Endometrial microvascular endothelial cells (primary cell): ENCODE data around the gene LILRB4. TPM values are rescaled to one million over a fixed set of nuclear protein-coding genes. Genes with fewer than 3 reads are reported as not detected.
"Not testable (repeated sequence)": the region's sequence is repeated elsewhere in the genome, so short reads cannot be mapped to it uniquely, and the experiment has no call there.

Experiments
- in situ Hi-C: cut with HindIII; loops from 2 replicates; pipeline ENCODE4 v1.10.0; 2017; ENCODE audit warnings: low sequenced_read_pairs, low pct_unique_long_range_greater_than_20kb; ENCODE audit errors: inconsistent ontology term
- total RNA-seq: library from RNA; depleted of rRNA; stranded (reverse); fragments of >200 nt; gene quantifications from one replicate; pipeline ENCODE4 v1.2.3, GENCODE V29; 2015; ENCODE audit errors: inconsistent ontology term

The LILRB4 gene
- total RNA-seq, 1 donor from 2014 or later: not detected

DNA sequence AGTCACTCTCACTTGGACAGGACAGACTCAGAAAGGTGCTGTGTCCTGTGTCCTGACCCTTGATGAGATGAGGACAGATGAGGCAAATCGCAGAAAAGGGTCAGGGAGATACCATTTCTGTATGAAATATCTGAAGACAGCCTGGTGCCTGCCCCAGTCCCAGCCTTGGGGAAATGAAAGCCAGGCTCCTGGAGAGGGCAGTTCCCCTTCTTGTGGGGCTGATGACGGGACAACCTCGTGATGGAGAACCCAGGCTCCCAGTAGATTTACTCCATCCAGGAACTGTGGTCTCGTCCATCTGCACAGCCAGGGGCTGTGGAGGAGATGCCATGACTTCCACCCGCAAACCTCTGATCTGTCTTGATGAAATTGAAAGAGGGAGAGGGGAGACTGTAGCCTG lies 18.7 kb upstream of the LILRB4 start:
- in situ Hi-C loops: no loop called here

DNA sequence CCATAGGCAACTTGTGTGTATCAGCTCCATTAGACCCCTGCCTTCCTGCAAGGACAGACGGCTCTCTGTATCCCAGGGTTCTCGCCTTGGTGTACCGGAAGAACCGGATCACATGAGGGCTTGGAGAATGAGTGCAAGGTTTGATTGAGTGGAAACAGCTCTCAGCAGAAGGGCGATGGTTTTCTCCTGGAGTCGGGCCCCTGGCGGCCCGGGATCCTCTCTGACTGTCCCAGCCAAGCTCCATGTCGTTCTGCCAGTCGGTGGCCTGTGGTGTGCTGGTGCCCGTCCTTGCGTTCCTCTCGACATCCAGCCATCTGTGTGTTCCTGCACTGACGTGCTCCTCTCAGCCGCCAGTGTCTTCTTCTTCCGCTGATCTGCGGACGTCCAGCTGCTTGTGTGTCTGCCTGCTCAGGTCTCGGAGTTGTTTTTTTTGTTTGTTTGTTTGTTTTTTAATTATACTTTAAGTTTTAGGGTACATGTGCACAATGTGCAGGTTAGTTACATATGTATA lies 16.4 kb upstream of the LILRB4 start:
- in situ Hi-C loops: no loop called here

- in situ Hi-C loops: no loop called here
Observed at GRCh38 chr19:54648129-54648528, 14.7 kb upstream of the LILRB4 start.

DNA sequence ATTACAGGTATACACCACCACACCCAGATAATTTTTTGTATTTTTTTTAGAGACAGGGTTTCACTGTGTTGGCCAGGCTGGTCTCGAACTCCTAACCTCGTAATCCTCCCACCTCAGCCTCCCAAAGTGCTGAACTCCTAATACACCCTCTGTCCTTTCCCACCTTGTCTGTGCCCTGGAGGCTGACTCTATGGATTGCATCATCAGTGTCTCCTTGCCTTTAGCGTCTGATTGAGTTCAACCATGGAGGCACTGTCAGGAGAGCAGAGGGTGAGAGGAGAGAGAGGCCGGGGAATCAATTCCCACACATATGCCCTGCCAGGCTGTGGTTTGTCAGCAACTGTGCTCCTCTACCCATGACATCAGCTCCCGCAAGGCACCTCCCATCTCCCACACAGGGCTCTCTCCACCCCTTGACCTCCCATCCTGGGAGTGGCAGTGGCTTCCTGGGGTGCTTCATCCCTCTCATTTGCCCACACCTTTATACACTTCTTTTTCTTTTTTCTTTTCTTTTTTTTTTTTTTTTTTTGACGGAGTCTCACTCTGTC lies 12.6 kb upstream of the LILRB4 start:
- in situ Hi-C loops: no loop called here

DNA sequence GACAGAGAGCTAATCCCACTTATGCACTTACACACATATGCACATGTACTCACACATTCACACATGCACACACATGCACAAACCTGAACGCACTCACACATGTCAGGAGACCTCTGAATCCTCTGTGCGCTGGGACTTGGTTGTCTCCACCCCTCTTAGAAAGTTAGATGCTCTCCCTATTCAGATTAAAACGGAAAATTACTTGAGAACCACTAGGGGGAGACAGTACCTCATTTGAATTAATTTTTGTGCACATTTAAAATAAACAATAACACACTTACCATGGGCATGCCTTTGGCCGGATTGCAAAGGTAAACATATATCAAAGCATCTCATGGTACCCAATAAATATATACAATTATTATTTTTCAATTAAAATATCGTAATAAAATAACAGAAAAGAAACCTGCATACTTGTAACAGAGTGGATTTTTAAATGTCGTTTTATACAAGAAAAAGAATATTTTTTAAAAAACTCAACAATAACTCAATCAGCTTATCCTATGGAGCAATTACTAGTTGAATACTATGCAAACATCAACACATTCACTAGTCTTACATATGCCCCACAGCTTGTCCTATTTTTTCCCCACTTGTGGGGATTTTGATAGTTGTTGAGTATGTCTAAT lies 9.5 kb upstream of the LILRB4 start:
- in situ Hi-C loops: no loop called here

GRCh38 chr19:54654447-54655321 lies 8.1 kb upstream of the LILRB4 start:
- in situ Hi-C loops: no loop called here

GRCh38 chr19:54659300-54659699 lies 3.5 kb upstream of the LILRB4 start:
- in situ Hi-C loops: no loop called here

- in situ Hi-C loops: no loop called here
Observed at GRCh38 chr19:54660306-54660705, 2.5 kb upstream of the LILRB4 start.

DNA sequence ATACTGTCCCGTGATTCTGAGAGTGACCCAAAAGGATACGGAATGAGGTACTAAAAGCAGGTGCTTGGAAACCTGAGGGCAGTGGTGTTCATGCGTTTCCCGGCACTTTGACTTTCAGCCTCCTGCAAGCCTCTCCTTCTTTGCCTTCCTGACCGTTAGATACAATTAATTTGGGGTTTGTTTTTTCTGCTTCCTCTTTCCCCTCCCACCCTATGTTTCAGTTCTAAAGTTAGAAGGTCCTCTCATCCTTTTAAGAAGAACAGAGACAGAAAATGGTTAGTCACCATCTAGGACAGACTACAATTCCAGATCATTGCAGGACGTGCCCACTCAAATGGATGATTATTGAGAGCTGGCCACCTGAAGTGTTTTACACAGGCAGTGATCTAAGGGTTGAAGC lies 1.8 kb upstream of the LILRB4 start:
- in situ Hi-C loops: no loop called here

- in situ Hi-C loops: no loop called here
Observed at GRCh38 chr19:54661846-54662481, 821 bp upstream of the LILRB4 start.

- in situ Hi-C loops: no loop called here
Observed at GRCh38 chr19:54665530-54665929, 2.7 kb downstream of the LILRB4 start.

DNA sequence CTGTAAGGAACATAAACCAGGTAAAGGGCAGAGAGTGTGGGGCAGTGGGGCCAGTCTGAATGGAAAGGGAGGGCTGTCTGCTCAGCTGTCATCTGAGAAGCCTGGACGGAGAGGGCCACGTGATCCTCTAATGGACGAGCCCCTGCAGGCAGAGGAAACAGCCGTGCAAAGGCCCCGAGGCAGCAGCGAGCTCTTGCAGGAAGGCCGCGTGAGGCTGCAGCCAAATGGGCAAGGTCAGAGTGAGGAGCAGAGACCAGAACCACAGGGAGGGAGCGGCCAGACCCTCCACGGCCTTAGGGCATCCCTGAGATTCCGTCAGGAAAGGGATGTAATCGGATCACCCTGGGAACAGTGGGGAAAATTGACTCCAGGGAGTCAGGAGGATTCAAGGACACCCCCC lies 4.4 kb downstream of the LILRB4 start:
- in situ Hi-C loops: no loop called here

GRCh38 chr19:54668353-54668752 lies 5.6 kb downstream of the LILRB4 start:
- in situ Hi-C loops: no loop called here

DNA sequence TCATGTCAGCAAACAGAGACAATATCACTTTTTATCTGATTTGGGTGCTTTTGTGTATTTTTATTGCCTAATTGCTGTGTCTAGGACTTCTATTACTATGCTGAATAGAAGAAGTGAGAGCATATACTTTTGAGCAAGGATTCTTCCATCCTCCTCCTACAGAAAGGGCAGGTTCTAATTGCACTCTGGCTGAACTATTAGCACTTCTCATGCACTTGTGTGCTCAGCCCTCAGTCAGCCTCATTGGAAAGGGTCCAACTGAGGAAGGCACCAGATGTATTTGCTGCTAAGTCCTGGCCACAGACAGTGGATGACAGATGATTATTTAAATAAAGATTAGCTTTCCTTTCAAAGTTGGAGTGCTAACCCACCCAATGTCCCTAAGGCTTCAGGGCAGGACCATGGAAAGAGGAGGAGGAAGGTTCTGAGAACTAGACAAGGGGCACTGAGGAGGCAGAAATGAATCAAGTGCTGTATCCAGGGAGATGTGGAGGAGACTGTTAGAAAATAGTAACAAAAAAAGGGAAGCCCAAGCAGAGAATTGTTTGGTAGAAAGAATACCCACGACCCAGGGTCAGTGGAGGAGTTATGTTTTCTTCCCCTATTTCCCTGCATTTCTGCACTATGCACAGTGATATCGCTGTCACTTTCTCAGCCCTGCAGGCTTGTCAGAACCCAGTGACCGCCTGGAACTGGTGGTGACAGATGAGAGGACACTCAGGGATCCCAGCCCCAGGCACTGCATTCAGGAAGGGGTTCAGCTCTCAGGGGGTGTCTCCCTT lies 8.0 kb downstream of the LILRB4 start:
- in situ Hi-C loops: no loop called here

DNA sequence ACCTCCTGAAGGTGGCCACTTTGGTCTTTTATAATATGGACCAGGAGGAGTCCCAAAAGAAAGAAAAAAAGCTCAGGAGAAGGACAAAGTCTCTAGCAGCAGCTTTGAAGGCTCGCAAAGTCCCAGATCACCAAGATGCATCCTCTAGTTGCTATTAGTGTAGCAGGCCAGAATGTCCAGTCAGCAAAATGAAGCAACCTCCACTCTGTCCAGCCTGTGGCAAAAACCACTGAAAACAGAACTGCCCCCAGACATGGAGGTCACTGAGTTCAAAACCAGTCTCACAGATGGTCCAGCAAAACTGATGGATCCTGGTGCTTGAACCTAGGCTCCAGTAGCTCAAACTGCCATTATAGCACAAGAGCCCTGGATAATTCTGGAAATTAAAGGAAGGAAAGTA lies 10.4 kb downstream of the LILRB4 start:
- in situ Hi-C loops: no loop called here

DNA sequence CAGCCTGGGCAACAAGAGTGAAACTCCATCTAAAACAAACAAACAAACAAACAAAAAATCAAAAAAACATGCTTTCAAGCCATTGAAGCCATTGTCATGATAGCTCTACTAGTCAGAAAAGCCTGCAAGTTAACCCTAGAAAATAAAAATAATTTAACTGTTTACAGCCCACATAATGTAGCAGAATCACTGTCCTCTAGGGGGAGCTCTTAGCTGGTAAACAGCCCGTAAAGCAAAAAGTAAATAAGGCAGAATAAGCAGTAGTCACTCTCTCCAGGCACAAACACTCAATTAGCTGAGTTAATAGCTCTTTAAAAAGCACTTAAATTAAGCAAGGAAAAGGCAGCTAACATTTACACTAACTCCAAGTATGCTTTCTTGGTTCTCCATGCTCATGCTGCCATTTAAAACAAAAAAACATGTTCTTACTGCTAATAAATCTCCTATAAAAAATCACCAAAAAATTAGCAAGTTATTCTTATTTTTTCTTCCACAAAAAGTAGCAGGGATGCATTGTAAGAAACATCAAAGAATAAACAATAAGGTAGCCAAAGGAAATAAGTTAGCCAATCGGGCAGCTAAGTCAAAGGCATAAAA lies 11.3 kb downstream of the LILRB4 start:
- in situ Hi-C loops: no loop called here

GRCh38 chr19:54676210-54676834 lies 13.5 kb downstream of the LILRB4 start:
- in situ Hi-C loops: not testable (repeated sequence)

DNA sequence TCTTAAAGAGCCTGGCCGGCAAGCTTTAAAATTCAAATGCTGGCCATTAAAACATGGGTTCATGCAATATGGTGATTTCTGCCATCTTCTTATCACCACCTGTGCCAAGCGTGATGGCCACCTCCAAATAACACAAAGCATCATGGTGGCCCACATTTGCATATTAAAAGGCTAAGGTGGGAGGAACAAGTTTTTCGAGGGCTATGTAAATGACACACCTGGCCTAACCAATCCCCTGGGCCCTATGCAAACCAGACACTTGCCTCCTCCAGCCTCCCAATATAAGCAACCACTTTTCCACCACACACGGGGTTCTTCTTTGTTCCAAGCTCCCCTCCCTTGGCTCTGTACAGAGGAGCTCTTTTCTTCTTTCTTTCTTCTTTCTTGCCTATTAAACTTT lies 14.4 kb downstream of the LILRB4 start:
- in situ Hi-C loops: no loop called here
